ENCODE results near the gene GAD1. TPM values are rescaled to one million over a fixed set of nuclear protein-coding genes. Genes with fewer than 3 reads are reported as not detected.

GAD1 gene
- total RNA-seq: 2.0 TPM

GRCh38 chr2:170816504-170817092 is at the start of gene GAD1:
Gene GAD1 (plus strand): TSS chr2:170816887. CDS start chr2:170818592, 1,705 bp downstream.

GRCh38 chr2:170770008-170770605 is 46.6 kb upstream of the GAD1 start, which contains the start of gene ERICH2:
Gene ERICH2 (plus strand): TSS chr2:170770378. CDS start chr2:170770682, 304 bp downstream.

Small RNA genes lying within 50 kb of the gene (small RNA-seq; reads per million reads assigned to genes)
- not detected for gene RF00019 (ENCODE audit: low replicate concordance)

Other genes starting within 250 kb of the GAD1 start
- 3.3 TPM for gene SP5, start 101.5 kb upstream of the GAD1 start, total RNA-seq
- not detected for gene ERICH2, start 46.5 kb upstream of the GAD1 start, total RNA-seq
- gene GORASP2, start 112.4 kb downstream of the GAD1 start, total RNA-seq: 26.9 TPM

Measured in metanephros (tissue), 2 donors.